ENCODE results near the gene ATP2C2. TPM values are rescaled to one million over a fixed set of nuclear protein-coding genes. Genes with fewer than 3 reads are reported as not detected.

ATP2C2 gene
- total RNA-seq, 1 experiment from 2014 or later, result 4.0 TPM

DNA sequence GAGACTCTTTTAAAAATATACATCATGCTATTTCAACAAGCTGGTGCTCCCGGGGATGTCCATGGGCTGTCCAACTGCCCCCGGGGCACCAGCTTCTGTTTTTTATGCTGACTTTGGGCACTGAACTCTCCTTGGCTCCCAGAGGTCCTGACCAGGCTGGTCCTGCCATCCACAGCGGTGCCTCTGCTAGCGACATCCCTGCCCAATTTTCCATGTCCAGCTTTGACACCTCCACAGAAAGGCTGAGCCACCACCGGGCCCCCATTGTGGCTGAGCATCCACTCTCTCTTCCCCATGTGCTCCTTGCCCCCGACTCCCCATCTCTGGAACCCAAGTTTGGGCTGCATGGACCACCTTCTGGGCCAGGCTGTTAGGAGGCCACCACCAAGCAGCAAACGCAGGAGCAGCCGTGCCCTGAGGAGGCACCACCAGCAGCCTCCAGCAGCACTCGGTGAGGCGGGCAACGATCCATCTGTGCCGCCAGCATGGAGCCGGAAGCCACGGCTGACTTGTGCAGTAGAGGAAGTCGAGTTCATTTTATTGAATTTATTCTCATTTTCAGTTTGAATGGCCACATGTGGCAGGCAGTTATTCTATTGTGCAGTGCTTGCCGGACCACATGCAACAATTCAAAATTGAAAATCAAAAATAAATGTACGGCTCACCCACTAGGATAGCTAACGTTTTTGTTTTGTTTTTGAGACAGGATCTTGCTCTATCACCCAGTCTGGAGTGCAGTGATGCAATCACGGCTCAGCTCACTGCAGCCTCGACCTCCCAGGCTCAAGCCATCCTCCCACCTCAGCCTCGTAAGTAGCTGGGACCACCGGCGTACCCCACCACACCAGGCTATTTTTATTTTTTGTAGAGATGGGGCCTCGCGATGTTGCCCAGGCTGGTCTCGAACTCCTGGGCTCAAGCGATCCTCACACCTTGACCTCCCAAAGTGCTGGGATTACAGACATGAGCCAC lies 139.0 kb downstream of the ATP2C2 start:
- Mint-ChIP-seq H3K36me3 (ENCODE audit: insufficient read depth in 1 of 3, low read depth in 3 of 3) (no peaks in the 10 kb centered on the region; a peak in 2 of 7 replicates), H3K4me1 (peaks cover 36 to 44% of the 10 kb centered on the region in 2 experiments), H3K9me3 (no peaks in the 10 kb centered on the region; a peak in 1 of 5 replicates), H3K27ac (peak overlapping the region in 1 of 3 experiments; percentile 66; a peak in 1 of 7 replicates), H3K4me3 (no peak overlapping the region), H3K27me3 (ENCODE audit: low read depth) (peaks cover 4% of the 10 kb centered on the region)
- no peak overlapping the region for H2AFZ ChIP-seq (ENCODE audit: low read length)
- H3K79me2 ChIP-seq (ENCODE audit: insufficient read depth, low read length), result no peaks in the 10 kb centered on the region
- no peaks in the 10 kb centered on the region for H3K9me3 ChIP-seq (ENCODE audit: control insufficient read depth, low read depth, low read length)
- no peak overlapping the region for H3K4ac ChIP-seq (ENCODE audit: low read depth, low read length)
- H3K79me1 ChIP-seq (ENCODE audit: insufficient read depth, low read depth, low read length, poor library complexity, severe bottlenecking), result no peaks in the 10 kb centered on the region
- no peaks in the 10 kb centered on the region for H3K27me3 ChIP-seq (ENCODE audit: insufficient read depth, low read length)
- H2BK20ac ChIP-seq (ENCODE audit: low read depth, low read length, poor library complexity, severe bottlenecking), result no peak overlapping the region
- no peak overlapping the region for H2AK5ac ChIP-seq (ENCODE audit: insufficient read length, low read length)
- H2BK15ac ChIP-seq (ENCODE audit: low read depth, low read length), result no peak overlapping the region
- H3K23ac ChIP-seq (ENCODE audit: insufficient read length, low read depth, low read length), result no peak overlapping the region
- no peak overlapping the region for H3K14ac ChIP-seq (ENCODE audit: insufficient read depth, low read length)
- H3K4me1 ChIP-seq (ENCODE audit: insufficient read depth, low read length), result no peaks in the 10 kb centered on the region; the same call in 1 of the 2 replicates
- H2BK120ac ChIP-seq (ENCODE audit: low read depth, low read length, poor library complexity, severe bottlenecking), result no peak overlapping the region
- no peak overlapping the region for H4K91ac ChIP-seq (ENCODE audit: insufficient read length, low read depth, low read length)
- no peak overlapping the region for H4K5ac ChIP-seq (ENCODE audit: insufficient read length, low read depth, low read length)
- H2BK12ac ChIP-seq (ENCODE audit: insufficient read length, low read depth, low read length), result no peak overlapping the region
- no CpG with 5 or more reads among the region's 27 CpGs for WGBS (ENCODE audit: extremely low coverage, insufficient read length, low lambda C conversion rate)
- TF ChIP-seq, protein P1, sequence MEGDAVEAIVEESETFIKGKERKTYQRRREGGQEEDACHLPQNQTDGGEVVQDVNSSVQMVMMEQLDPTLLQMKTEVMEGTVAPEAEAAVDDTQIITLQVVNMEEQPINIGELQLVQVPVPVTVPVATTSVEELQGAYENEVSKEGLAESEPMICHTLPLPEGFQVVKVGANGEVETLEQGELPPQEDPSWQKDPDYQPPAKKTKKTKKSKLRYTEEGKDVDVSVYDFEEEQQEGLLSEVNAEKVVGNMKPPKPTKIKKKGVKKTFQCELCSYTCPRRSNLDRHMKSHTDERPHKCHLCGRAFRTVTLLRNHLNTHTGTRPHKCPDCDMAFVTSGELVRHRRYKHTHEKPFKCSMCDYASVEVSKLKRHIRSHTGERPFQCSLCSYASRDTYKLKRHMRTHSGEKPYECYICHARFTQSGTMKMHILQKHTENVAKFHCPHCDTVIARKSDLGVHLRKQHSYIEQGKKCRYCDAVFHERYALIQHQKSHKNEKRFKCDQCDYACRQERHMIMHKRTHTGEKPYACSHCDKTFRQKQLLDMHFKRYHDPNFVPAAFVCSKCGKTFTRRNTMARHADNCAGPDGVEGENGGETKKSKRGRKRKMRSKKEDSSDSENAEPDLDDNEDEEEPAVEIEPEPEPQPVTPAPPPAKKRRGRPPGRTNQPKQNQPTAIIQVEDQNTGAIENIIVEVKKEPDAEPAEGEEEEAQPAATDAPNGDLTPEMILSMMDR (conservative IDR thresholded peaks at IDR 0.05), result no peak
- H3K18ac ChIP-seq (ENCODE audit: insufficient read length, low read depth, low read length), result no peak overlapping the region
- no peak overlapping the region for H3K56ac ChIP-seq (ENCODE audit: insufficient read length, low read depth, low read length)
- no peak overlapping the region for H3T11ph ChIP-seq (ENCODE audit: low read length)
- H4K20me1 ChIP-seq (ENCODE audit: control insufficient read depth, insufficient read depth, insufficient read length), result no peaks in the 10 kb centered on the region
- H3K4me2 ChIP-seq (ENCODE audit: insufficient read depth, insufficient read length, low read length), result no peak overlapping the region
- no peak for DNase-seq
- peaks cover 4% of the 10 kb centered on the region for H3K23me2 ChIP-seq (ENCODE audit: insufficient read length, low read depth, low read length, poor library complexity, severe bottlenecking)
- no peak overlapping the region for H4K8ac ChIP-seq (replicated peaks; ENCODE audit: insufficient read length, low read depth, low read length)
- H3K27ac ChIP-seq (ENCODE audit: insufficient read length, low read depth, low read length), result no peak overlapping the region
- H3K9ac ChIP-seq (ENCODE audit: extremely low read depth, insufficient read length, low read length), result no peak overlapping the region
- no peak overlapping the region for H2BK5ac ChIP-seq (ENCODE audit: insufficient read length, low read length)

All from H9 (cell line).